NCI-H748 treated with DMSO at 0.1 percent for 48 hours (cell line): ENCODE data around the gene MAST1.
"Not testable (repeated sequence)": the region's sequence is repeated elsewhere in the genome, so short reads cannot be mapped to it uniquely, and the experiment has no call there.

Source experiments
- DNase-seq: peaks from one replicate; lab custom pipeline; 2025; lab: John Stamatoyannopoulos, UW

Gene MAST1

GRCh38 chr19:12838182-12838885, at the start of gene MAST1:
TSS of gene MAST1 (plus strand) at chr19:12838515. CDS start at chr19:12838573, 58 bp downstream.
- DNase-seq, result peak; percentile 35

GRCh38 chr19:12788682-12789097, 49.6 kb upstream of the MAST1 start:
- no peak for DNase-seq

GRCh38 chr19:12789098-12789903, 49.0 kb upstream of the MAST1 start:
- no peak for DNase-seq

- peak; percentile 80 for DNase-seq
These were observed 48.3 kb upstream of the MAST1 start for GRCh38 chr19:12789904-12790619.

- no peak for DNase-seq
These were observed 47.5 kb upstream of the MAST1 start for GRCh38 chr19:12790628-12791344.

GRCh38 chr19:12791345-12792050, 46.8 kb upstream of the MAST1 start, which contains the start of gene JUNB:
TSS of gene JUNB (plus strand) at chr19:12791486. CDS start at chr19:12791772, 286 bp downstream.
- peak; percentile 72 for DNase-seq

GRCh38 chr19:12792051-12792852, 46.1 kb upstream of the MAST1 start:
- DNase-seq, result peak; percentile 29

GRCh38 chr19:12792853-12793289, 45.4 kb upstream of the MAST1 start:
- DNase-seq, result no peak

GRCh38 chr19:12793290-12794195, 44.8 kb upstream of the MAST1 start:
- DNase-seq, result peak; percentile 40

- no peak for DNase-seq
These were observed 43.9 kb upstream of the MAST1 start for GRCh38 chr19:12794196-12794941.

- DNase-seq, result no peak
These were observed 43.3 kb upstream of the MAST1 start for GRCh38 chr19:12794971-12795381.

- DNase-seq, result peak; percentile 54
These were observed 41.9 kb upstream of the MAST1 start for GRCh38 chr19:12796146-12797071.

- DNase-seq, result no peak
These were observed 41.2 kb upstream of the MAST1 start for GRCh38 chr19:12797141-12797587.

- DNase-seq, result not testable (repeated sequence)
These were observed 40.7 kb upstream of the MAST1 start for GRCh38 chr19:12797607-12798006.

- no peak for DNase-seq
These were observed 38.4 kb upstream of the MAST1 start for GRCh38 chr19:12799742-12800465.

- DNase-seq, result no peak
These were observed 37.9 kb upstream of the MAST1 start for GRCh38 chr19:12800466-12800770.
